NCI-H526 treated with DMSO at 0.1 percent for 48 hours (cell line): ENCODE results near the gene C1QTNF3.
"Not testable (repeated sequence)": the region's sequence is repeated elsewhere in the genome, so short reads cannot be mapped to it uniquely, and the experiment has no call there.

Source experiments
- DNase-seq: peaks from one replicate; lab custom pipeline; 2025; lab: John Stamatoyannopoulos, UW

C1QTNF3 gene

DNA sequence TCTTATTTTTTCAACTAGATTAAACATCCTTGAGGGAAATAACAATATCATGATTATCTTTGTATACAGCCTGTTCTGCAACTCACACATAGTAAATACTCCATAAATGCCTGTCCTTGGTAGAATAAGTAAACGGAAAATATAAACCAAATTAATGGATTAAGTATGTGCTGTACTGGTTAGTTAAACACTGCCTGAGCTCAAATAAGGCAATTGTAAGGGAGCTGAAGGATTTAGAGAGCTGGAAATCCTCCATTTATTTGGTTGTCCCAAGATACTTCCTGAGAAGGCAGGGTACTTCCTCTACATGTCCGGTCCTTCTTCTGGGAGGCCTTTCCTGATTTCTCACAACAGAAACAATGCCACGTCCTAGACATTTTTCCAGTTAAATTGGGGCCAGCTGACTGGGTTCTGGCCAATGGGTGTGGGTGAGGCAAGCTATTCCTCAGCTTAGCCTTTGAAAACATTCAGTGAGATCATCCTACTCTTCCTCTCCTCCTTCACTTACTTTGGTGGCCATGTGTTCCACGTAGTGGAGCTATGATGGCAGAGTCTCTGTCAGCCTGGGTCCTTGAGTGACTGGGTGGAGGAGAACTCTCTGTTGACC, 8.5 kb upstream of the C1QTNF3 start:
- no peak for DNase-seq

GRCh38 chr5:34047774-34048572, 5.0 kb upstream of the C1QTNF3 start:
- no peak for DNase-seq

- DNase-seq = no peak
These were observed 4.1 kb upstream of the C1QTNF3 start for GRCh38 chr5:34047143-34047542.

GRCh38 chr5:34045996-34046395, 3.0 kb upstream of the C1QTNF3 start:
- no peak for DNase-seq

GRCh38 chr5:34045023-34045422, 2.0 kb upstream of the C1QTNF3 start:
- DNase-seq = no peak

DNA sequence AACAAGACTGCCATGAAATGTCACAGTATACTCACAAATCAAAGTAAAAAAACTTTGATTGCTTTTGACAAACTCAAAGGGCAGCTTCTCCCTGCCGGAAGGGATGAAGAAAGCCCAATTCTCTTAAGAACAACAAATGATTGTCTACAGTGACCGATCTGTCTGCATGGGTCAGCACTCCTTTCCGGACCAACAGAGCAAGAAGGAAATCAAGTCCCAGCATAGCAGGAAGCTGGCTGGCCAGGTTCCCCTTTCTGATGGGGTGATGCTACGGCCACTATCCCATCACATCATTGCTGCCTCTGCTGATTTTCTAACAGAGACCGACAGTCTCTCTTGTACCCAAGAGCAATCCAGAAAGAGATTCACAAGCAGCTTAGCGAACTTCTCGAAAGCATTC, 692 bp downstream of the C1QTNF3 start:
- no peak for DNase-seq

- no peak for DNase-seq
These were observed 1.6 kb downstream of the C1QTNF3 start for GRCh38 chr5:34041247-34041972.

DNA sequence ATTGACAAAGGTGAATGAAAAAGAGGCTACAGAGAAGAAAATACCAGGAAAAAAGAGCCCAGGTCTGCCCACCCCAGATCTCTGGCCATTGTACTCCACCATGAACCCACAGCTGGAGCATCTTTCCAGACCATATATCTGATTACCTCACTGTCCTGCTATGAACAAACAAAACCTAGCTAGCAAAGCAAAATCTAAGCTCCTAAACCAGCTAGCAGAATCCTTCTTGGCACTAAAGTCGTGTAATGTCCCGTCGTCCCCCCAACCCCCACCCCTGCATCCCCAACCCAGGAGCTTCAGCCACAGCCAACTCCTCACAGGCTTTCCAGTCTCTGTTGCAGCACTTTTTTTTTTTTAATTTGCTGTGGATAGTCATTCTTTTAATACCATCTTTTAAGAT, 2.5 kb downstream of the C1QTNF3 start:
- DNase-seq = no peak

GRCh38 chr5:34039398-34040157, 3.4 kb downstream of the C1QTNF3 start:
- DNase-seq = no peak

- DNase-seq = no peak
These were observed 4.2 kb downstream of the C1QTNF3 start for GRCh38 chr5:34038838-34039237.

GRCh38 chr5:34038390-34038789, 4.6 kb downstream of the C1QTNF3 start:
- DNase-seq = no peak

GRCh38 chr5:34037726-34038125, 5.3 kb downstream of the C1QTNF3 start:
- DNase-seq = no peak

- DNase-seq = no peak
These were observed 7.3 kb downstream of the C1QTNF3 start for GRCh38 chr5:34035756-34036155.

DNA sequence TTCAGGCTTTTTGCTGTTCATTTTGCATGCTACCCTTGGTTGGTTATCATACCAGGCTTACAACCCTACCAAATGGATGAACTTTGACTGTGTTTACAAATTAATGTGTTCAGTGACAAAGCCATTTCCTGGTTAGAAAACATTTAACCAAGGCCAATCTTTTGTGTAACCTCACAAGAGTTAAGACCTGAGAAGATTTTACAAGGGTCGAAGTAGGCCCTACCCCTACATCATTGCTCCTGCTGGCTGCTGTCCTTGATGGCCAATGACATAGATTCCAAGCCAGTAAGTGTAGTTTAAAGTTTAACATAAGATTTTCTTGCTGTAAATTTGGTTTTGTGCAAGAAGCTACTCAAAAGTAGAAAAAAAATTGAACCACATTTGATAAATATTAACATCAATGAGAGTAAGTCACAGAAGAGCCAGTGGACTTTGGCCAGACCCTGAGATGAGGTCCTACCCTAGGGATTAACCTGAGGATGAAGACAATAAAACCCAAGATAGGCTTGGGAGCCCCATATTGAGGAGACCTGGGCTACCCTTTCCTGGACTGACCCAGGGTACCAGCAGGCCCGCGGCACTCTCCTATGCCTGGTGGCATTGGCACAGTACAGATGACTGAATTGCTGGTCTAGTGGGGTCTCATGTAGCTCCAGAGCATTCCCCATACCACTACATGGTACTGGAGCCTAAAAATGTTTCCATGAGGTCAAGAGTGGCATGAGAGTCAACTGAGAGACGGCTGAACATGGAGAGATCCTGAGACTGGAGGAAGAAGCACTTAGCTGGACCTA, 8.3 kb downstream of the C1QTNF3 start:
- no peak for DNase-seq

DNA sequence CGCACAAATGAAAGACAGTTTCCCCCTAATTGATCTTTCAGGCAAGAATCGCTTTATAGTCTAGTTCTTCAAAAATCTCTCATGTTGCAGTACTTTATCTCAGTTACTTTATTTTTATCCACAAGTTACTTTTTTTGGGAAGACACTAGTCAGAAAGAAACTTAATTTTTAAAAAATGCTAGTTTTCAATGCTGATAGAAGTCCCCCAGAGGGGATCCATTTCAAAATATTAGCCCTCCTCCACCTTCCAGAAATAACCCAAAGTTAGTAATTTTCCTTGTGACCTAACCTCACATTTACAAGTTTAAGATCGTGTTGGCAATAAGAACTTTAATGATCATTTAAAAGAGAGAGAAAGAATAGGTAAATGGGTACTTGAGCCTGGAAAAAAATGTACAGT, 11.0 kb downstream of the C1QTNF3 start:
- DNase-seq = no peak

- no peak for DNase-seq
These were observed 11.9 kb downstream of the C1QTNF3 start for GRCh38 chr5:34031117-34031516.

DNA sequence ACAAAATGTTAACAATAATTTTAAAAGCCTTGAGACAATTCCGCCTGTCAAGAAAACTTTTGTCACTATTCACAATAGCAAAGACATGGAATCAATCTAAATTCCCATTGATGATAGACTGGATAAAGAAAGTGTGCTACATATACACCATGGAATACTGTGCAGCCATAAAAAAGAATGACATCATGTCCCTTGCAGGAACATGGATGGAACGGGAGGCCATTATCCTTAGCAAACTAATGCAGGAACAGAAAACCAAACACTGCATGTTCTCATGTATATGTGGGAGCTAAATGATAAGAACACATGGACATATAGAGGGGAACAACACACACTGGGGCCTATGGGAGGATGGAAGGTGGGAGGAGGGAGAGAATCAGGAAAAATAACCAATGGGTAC, 12.4 kb downstream of the C1QTNF3 start:
- not testable (repeated sequence) for DNase-seq

DNA sequence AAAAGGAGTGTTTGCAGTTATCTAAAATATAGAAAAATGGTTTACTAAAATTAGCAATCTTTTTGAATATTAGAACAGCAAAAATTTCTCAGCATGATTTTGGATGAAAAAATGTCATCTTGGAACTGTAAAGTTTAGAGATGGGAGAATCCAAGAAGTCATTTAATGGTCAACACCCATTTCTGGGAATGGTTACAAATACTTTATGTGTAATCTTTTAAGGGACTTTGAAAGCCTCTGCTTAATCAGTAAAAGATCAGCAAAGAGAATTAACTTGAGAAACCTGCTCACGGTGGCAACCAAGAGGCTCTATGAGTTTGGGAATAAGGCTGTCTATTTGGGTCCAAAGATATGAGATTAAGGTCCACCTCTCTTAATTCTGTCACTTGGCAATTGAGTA, 13.0 kb downstream of the C1QTNF3 start:
- DNase-seq = no peak

DNA sequence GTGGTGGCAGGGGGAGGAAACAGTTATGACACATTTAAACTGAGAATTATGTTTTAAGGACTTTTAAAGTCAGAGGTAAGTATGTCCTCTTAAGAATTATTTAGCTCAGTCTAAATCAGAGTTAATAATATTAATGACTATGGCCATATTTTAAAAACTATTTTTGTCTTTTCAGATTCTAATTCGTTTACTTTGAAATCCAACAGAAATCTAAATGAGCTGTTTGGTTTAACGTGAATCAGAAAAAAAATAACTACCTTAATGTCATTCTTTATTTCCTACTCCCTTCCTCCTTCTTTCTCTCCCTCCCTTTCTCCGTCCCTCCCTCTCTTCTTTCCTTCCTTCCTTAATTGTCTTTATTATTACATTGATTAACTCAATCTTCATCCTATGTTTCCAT, 14.7 kb downstream of the C1QTNF3 start:
- no peak for DNase-seq

GRCh38 chr5:34026089-34026761, 16.8 kb downstream of the C1QTNF3 start:
- no peak for DNase-seq

DNA sequence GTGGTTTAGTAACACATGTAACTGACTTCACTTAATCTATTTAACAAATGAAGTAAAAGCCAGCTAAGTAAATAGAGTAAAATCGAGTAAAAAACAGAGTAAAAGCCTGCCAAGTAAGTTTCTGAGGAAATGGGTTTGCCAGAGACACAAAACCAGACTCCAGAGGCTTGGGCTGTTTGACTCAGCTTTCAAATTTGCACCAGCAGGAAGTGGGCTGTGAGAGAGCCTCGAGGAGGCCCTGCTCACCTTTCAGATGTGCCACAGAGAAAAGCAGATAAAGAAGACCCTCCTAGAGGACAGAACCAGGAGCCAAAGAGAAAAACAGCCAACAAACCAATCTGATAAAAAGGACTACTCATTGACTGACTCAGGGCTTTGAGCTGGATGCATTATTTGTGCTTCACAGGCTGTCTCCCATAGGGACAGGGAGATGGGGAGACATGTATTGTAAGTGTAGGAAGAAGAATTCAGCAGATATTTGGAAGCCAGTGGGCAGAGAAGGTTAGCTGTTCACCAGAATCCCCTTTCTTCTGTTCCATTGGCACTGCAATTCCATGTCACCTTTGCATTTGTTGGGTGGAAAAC, 20.8 kb downstream of the C1QTNF3 start:
- no peak for DNase-seq
